ENCODE results near the gene BTRC.

GRCh38 chr10:101572126-101572525, 218.2 kb downstream of the BTRC start:
- TF ChIP-seq, protein P1, sequence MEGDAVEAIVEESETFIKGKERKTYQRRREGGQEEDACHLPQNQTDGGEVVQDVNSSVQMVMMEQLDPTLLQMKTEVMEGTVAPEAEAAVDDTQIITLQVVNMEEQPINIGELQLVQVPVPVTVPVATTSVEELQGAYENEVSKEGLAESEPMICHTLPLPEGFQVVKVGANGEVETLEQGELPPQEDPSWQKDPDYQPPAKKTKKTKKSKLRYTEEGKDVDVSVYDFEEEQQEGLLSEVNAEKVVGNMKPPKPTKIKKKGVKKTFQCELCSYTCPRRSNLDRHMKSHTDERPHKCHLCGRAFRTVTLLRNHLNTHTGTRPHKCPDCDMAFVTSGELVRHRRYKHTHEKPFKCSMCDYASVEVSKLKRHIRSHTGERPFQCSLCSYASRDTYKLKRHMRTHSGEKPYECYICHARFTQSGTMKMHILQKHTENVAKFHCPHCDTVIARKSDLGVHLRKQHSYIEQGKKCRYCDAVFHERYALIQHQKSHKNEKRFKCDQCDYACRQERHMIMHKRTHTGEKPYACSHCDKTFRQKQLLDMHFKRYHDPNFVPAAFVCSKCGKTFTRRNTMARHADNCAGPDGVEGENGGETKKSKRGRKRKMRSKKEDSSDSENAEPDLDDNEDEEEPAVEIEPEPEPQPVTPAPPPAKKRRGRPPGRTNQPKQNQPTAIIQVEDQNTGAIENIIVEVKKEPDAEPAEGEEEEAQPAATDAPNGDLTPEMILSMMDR (IDR thresholded peaks at IDR 0.05) = no peak
- no peak for TF ChIP-seq POLR2A (IDR thresholded peaks at IDR 0.05)

Measured in right lobe of liver (tissue), 4 donors.